ENCODE results near the gene ADGRF3. TPM values are rescaled to one million over a fixed set of nuclear protein-coding genes. Genes with fewer than 3 reads are reported as not detected.

The ADGRF3 gene
- total and polyA plus RNA-seq, 10 of the 15 experiments (the other 5 are each of a cell fraction or from before 2014, with no cell fraction given) = 0.03 to 3.1 (median 0.84) TPM

- intact Hi-C loops (cut with micrococcal nuclease; ENCODE audit: unreplicated experiment) = no loop called here
These were observed 9.3 kb downstream of the ADGRF3 start for GRCh38 chr2:26337298-26337697.

GRCh38 chr2:26336719-26337118, 9.9 kb downstream of the ADGRF3 start:
- DNase-seq (ENCODE audit: low read depth, low spot score) (no peak), FAIRE-seq (no peak), ATAC-seq (no peak)
- Histone ChIP-seq H2AFZ (ENCODE audit: control insufficient read depth, low read depth, low read length) (no peak overlapping the region), H3K4me2 (ENCODE audit: control insufficient read depth, insufficient read depth) (no peak overlapping the region), H3K27ac (ENCODE audit: control insufficient read depth, insufficient read depth) (no peak overlapping the region), H3K36me3 (ENCODE audit: control insufficient read depth in 2 of 2, insufficient read depth in 2 of 2, low read length in 1 of 2) (no peaks in the 10 kb centered on the region), H3K27me3 (replicated peaks in 1 of 2; ENCODE audit: control insufficient read depth in 2 of 2, insufficient read depth in 2 of 2, low read length in 1 of 2) (no peaks in the 10 kb centered on the region), H3K4me1 (ENCODE audit: control insufficient read depth, insufficient read depth, low read length) (no peaks in the 10 kb centered on the region), H3K9me3 (replicated peaks; ENCODE audit: control insufficient read depth, insufficient read depth, low read length) (no peaks in the 10 kb centered on the region), H3K79me2 (ENCODE audit: control insufficient read depth, insufficient read depth, low read length) (no peaks in the 10 kb centered on the region), H3K4me3 (no peak overlapping the region), H3K9ac (ENCODE audit: control insufficient read depth, insufficient read depth, low read length) (no peak overlapping the region), H4K20me1 (ENCODE audit: control insufficient read depth, insufficient read depth) (no peaks in the 10 kb centered on the region)
- intact Hi-C loops (cut with micrococcal nuclease; ENCODE audit: unreplicated experiment) = no loop called here
- in situ Hi-C loops (cut with MboI) = no loop called here
- ChIA-PET RAD21 (ENCODE audit: unreplicated experiment) (no interaction called here), POLR2A (no interaction called here), SMC1A (ENCODE audit: uncharacterized antibody, unreplicated experiment) (no interaction called here), CTCF (interaction anchor here (1.3 kb wide), 1 partner anchor 9 kb away, joined by 3 read pairs; no protein-coding TSS in a partner anchor)
- 98% methylated on average over 2 of the region's 2 CpGs for WGBS (ENCODE audit: insufficient coverage, insufficient replicate concordance, low lambda C conversion rate, missing lambda C conversion rate)
- no TSS peak for BruUV-seq (replicated peaks)
- TF ChIP-seq ZNF622 (IDR thresholded peaks at IDR 0.05) = no peak
- TF ChIP-seq ZNF687 (IDR thresholded peaks at IDR 0.05) = no peak
- TF ChIP-seq BHLHE40 (IDR thresholded peaks at IDR 0.05; ENCODE audit: borderline replicate concordance in 1 of 2, low read depth in 2 of 2, low read length in 1 of 2) = no peak
- TF ChIP-seq RAD51 (IDR thresholded peaks at IDR 0.05) = no peak
- no peak for TF ChIP-seq TAF1 (IDR thresholded peaks at IDR 0.05; ENCODE audit: borderline replicate concordance, low read depth, low read length)
- TF ChIP-seq SREBF1 (IDR thresholded peaks at IDR 0.05; ENCODE audit: low read length) = no peak

More at GRCh38 chr2:26337298-26337697, 9.3 kb downstream of the ADGRF3 start:
- no peak overlapping the region for H3K4me2 ChIP-seq (ENCODE audit: control insufficient read depth, insufficient read depth)
- ChIA-PET RAD21 (ENCODE audit: unreplicated experiment) (no interaction called here), POLR2A (no interaction called here), SMC1A (ENCODE audit: uncharacterized antibody, unreplicated experiment) (interaction anchor here (1.0 kb wide), 1 partner anchor 192 kb away, joined by 3 read pairs; no protein-coding TSS in a partner anchor), CTCF (interaction anchor here (1.3 kb wide), 1 partner anchor 8 kb away, joined by 3 read pairs; no protein-coding TSS in a partner anchor)
- no peak overlapping the region for H3K27ac ChIP-seq (ENCODE audit: control insufficient read depth, insufficient read depth)
- no peak for ATAC-seq
- H3K9ac ChIP-seq (ENCODE audit: control insufficient read depth, insufficient read depth, low read length) = no peak overlapping the region
- no peaks in the 10 kb centered on the region for H3K27me3 ChIP-seq (replicated peaks in 1 of 2; ENCODE audit: control insufficient read depth in 2 of 2, insufficient read depth in 2 of 2, low read length in 1 of 2)
- no TSS peak for BruUV-seq (replicated peaks)
- no peak for FAIRE-seq
- no peaks in the 10 kb centered on the region for H4K20me1 ChIP-seq (ENCODE audit: control insufficient read depth, insufficient read depth)
- H3K4me3 ChIP-seq = no peak overlapping the region
- in situ Hi-C loops (cut with MboI) = no loop called here
- H2AFZ ChIP-seq (ENCODE audit: control insufficient read depth, low read depth, low read length) = no peak overlapping the region
- H3K36me3 ChIP-seq (ENCODE audit: control insufficient read depth in 2 of 2, insufficient read depth in 2 of 2, low read length in 1 of 2) = no peaks in the 10 kb centered on the region
- no peaks in the 10 kb centered on the region for H3K79me2 ChIP-seq (ENCODE audit: control insufficient read depth, insufficient read depth, low read length)
- TF ChIP-seq POLR2AphosphoS5 (IDR thresholded peaks at IDR 0.05; ENCODE audit: low read length) = no peak
- no peak for TF ChIP-seq TCF7 (IDR thresholded peaks at IDR 0.05; ENCODE audit: borderline replicate concordance)
- no peak for TF ChIP-seq LARP7 (IDR thresholded peaks at IDR 0.05)
- no peak for TF ChIP-seq BMI1 (IDR thresholded peaks at IDR 0.05; ENCODE audit: borderline replicate concordance)
- TF ChIP-seq NFYA (IDR thresholded peaks at IDR 0.05; ENCODE audit: borderline replicate concordance, low read depth, low read length) = no peak
- TF ChIP-seq NR2F1 (conservative IDR thresholded peaks at IDR 0.05) = no peak
- TF ChIP-seq CBX3 (IDR thresholded peaks at IDR 0.05; ENCODE audit: borderline replicate concordance, low read depth) = no peak
- TF ChIP-seq ATF2 (IDR thresholded peaks at IDR 0.05; ENCODE audit: low read length) = no peak
- TF ChIP-seq PML (IDR thresholded peaks at IDR 0.05; ENCODE audit: low read length) = no peak
- H3K9me3 ChIP-seq (replicated peaks; ENCODE audit: control insufficient read depth, insufficient read depth, low read length) = no peaks in the 10 kb centered on the region
- WGBS (ENCODE audit: insufficient coverage, insufficient replicate concordance, low lambda C conversion rate, missing lambda C conversion rate) = 94% methylated on average over 2 of the region's 2 CpGs
- no peaks in the 10 kb centered on the region for H3K4me1 ChIP-seq (ENCODE audit: control insufficient read depth, insufficient read depth, low read length)
- no peak for DNase-seq (ENCODE audit: low read depth, low spot score)

All from GM12878 (cell line).